ELR (cell line): ENCODE results near the gene MAMDC4.
A peak's percentile ranks its signal among the peaks of the same experiment; 100 is the strongest.
"Not testable (repeated sequence)": the region's sequence is repeated elsewhere in the genome, so short reads cannot be mapped to it uniquely, and the experiment has no call there.

Experiments used
- DNase-seq: peaks from one replicate; pipeline ENCODE4 v3.0.0-alpha.2; 2015; ENCODE audit warnings: low read depth

Gene MAMDC4

DNA sequence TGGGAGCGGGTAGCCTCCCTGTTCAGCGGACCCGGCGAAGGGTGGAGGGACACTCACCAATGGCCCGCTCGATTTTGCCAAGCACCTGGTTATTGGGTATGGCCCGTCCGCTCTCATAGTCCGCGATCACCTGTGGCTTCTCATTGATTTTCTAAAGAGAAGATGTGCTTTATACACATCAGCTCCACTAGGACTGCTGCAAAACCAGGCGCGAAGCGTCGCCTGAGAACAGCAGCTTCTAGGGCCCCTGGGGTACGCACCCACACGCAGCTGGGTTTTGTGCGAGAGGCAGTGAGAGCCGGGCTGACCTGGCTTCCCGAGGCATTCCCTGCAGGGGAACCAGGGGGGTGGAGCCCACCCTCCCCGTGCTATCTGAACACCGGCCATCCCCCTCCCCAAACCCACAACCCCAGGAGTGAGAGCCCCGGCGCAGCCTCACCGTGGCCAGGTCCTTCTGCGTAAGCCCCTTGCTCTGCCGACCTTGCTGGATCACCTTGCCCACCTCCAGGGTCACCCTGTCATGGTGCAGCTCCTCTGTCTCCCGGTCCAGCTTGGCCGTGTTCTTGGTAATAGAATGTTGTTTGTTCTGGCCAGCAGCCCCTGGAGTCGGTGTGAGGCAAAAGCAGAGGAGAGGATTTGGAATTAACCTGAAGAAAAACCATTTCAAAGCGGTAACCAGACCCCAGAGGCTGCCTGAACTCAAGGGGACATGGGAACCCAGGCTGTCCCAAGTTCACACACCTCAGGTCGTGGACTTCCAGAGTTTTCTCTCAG is 10.9 kb downstream of the MAMDC4 start:
- no peak for DNase-seq

DNA sequence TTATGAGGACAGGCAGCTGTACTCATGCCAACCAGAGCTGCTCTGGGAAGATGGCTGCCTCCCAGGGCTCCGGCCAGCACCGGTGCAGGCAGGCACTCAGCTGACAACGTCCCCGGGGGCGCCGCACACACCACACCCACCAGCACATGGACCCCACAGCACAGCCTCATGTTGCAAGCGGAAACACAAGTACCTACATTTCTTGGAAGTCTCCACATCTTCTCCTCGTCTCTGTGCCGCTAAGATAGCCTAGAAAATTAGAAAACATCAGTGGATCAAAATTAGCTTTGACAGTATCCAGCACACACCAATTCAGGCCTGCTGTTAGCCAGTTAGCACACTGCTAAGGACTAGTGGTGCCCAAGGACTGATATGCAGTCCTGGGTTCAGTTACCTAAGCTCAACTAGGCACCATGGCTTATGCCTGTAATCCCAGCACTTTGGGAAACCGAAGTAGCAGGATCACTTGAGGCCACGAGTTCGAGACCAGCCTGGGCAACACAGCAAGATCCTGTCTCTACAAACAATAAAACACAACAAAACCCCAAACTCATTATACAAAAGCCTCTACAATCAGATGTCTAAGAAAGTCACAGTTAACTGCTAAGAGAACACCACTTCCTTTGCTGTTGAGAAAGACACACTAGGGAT is 11.6 kb downstream of the MAMDC4 start:
- DNase-seq, result no peak

DNA sequence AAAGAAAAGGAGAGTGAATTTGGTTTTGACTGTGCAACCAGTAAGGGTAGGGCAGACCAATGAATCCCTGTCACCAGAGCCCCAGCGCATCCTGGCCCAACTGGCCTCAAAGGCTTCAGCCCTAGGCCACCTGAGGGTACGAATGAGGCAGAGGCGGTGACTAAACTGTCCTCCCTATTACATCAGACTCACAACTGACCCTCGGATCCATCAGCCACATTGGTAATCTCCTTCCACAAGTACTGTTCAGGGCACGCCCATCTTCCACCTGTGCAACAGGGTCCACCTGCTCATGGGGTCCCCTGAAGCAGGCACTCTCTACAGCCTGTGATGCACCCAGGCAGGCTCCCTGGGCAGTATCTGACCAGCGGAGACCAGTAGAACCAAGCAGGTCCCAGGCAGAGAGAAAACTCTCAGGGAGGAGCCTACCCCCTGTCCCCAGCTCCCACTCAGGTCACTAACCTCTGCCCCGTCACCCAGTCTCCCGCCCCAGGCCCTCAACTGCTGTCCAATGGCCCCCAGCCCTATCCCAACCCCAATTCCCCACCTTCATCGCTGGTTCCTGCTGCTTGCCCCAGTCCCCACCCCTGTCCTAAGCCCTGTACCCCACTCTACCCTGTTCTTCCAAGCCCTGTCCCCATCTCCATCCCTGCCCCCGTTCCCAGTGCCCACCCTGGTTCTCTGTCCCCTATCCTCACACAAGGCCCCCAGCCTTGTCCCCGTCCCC is 13.1 kb downstream of the MAMDC4 start:
- no peak for DNase-seq

DNA sequence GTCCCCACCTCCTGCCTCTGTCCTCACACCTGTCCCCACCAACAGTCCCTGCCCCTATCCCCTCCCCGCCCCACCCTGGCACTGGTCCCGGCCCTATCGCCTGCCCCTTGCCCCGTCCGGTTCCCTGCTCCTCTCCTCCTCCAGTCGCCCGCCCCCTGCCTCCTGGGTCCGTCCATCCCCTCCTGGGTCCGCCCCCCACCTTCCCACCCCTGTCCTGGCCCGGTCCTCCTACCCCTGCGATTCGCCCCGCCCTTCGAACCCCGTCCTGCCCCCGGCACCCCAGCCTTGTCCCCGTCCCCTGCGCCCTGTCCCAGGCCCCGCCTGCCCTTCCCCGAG is 13.6 kb downstream of the MAMDC4 start:
- no peak for DNase-seq

DNA sequence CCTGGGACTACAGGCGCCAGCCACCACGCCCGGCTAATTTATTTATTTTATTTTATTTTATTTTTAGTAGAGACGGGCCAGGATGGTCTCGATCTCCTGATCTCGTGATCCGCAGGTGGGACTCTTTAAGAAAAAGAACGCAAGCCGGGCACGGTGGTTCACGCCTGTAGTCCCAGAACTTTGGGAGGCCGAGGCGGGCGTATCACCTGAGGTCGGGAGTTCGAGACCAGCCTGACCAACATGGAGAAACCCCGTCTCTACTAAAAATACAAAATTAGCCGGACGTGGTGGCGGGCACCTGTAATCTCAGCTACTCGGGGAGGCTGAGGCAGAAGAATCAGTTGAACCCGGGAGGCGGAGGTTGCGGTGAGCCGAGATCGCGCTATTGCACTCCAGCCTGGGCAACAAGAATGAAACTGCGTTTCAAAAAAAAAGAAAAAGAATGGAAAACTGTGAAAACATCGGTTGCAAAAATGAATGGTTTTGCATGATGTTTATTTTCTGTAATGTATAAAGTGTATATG is 14.8 kb downstream of the MAMDC4 start:
- DNase-seq, result not testable (repeated sequence)

DNA sequence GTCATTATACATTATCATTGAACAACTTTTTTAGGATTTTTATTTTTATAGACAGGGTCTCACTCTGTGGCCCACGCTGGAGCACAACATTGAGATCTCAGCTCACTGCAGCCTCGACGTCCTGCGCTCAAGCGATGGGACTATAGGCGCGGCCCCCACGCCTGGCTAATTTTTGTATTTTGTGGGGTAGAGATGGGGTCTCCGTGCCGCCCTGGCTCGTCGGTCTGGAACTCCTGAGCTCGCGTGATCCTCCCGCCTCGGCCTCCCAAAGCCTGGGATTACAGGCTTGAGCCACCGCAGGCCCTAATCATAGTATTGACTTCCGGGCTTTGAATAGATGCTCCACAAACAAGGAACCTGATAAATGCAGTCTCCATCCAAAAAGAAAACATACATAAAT is 15.3 kb downstream of the MAMDC4 start:
- DNase-seq, result no peak

DNA sequence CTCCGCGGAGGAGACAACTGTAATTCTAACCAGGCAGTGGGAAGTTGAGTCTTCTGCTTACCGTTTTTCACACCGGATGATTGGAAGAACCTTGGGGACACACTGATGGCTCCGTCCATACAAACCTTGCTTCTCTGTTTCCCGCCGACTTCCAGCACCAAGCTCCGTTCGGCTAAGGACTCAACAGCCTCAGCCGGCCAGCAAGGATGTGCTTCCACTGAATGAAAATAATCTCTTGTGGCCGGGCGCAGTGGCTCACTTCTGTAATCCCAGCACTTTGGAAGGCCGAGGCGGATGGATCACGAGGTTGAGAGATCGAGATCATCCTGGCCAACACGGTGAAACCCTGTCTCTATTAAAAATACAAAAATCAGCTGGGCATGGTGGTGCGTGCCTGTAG is 15.8 kb downstream of the MAMDC4 start:
- DNase-seq, result no peak

DNA sequence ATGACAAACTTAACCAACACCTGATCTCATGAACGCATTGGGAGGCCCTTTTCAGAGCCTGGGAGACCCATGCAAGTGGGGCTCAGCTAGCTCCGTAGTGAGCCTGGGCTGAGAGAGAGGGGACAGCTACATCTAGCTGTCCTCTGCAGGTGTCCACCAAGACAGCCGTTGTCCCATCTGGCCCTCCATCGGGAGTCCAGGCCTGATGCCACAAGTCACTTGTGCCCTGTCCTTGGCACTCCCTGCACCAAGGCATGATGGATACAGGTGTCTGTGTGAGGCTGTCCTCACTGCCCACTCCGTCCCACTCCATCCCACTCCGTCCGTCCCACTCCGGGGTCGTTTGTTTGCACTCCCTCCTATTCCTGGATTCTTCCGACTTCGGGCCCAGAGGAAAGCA is 16.5 kb downstream of the MAMDC4 start:
- no peak for DNase-seq

DNA sequence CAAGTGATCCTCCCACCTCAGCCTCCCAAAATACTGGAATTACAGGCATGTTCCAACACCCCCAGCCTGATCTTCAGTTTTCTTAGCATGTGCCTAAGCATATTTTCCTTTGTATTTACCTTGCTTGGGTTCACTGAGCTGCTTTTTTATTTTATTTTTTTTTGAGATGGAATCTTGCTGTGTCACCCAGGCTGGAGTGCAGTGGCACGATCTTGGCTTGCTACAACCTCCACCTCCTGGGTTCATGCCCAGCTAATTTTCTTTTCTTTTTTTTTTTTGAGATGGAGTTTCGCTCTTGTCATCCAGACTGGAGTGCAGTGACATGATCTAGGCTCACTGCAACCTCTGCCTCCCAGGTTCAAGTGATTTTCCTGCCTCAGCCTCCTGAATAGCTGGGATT is 17.5 kb downstream of the MAMDC4 start:
- not testable (repeated sequence) for DNase-seq

DNA sequence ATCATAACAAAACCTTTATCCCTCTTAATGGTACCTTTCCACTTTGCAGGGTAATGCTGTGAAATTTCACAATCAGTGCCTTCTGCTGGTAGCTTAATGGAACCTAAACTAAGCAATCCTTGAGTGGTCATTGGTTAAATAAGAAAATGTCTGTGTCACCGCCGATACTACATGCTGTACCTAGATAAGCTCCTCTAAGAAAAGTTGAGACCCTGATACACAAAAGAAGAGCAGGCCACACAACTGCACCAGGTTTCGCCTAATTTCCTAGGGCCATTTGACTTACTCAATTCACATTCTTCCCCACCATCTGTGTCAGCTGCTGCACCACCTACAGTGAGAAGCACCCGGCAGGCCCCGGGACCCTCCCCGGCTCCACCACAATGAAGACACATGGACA is 23.0 kb downstream of the MAMDC4 start:
- DNase-seq, result no peak

DNA sequence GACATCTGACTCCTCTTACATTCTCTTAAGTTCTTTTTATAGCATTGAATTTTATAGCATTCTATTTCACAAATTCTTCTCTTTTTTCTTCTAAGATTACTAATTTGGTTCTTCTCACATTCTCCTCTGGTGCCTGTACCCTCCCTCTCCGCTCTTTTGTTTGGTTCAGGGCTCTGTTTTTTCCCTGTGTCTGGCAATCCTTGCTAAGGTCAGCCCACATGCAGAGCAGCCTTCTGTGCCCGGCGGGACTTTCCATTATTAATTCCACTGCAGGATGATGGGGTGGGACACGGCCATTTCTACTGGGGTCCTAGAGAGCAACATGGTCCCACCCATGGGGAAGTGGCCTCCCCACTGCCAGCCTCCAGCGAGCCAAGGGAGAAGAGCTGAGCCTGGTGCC is 24.3 kb downstream of the MAMDC4 start:
- no peak for DNase-seq

DNA sequence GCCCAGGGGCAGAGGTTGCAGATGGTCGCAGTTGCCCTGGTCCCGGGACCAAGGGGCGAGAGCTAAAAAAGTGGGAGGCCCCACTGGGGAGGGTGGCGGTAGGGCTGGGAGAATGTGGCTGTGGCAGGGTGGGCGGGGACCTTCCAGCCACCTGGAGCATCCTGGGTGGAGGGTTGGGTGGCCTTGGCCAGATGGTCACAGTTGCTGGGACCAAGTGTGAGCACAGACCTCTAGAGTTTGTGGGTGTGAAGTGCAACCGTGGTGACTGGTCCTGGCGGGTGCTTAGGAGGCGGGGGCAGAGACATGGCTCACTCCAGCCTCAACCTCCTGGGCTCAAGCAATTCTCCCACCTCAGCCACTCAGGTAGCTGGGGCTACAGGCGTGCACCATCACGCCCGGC is 28.5 kb downstream of the MAMDC4 start:
- no peak for DNase-seq

DNA sequence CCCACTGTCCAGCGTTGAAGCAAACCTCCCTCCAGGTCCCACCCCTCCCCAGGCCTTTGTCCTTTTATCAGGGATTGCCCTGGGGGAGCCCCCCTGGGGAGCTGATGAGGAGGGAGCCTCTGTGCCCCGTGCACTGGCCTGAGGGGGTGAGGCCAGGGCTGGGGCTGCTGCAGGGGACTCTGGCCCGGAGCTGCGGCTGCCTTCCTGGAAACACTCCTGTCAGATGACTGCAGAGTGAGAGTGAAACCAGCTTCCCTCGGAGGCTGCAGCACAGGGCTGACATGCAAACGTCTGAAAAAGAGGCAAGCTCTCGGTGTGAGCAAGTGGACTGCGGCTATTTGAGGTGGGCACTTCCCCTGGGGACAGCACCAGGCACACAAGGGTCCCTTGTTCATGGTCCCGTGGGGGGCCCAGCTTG is 29.6 kb downstream of the MAMDC4 start:
- DNase-seq, result no peak

DNA sequence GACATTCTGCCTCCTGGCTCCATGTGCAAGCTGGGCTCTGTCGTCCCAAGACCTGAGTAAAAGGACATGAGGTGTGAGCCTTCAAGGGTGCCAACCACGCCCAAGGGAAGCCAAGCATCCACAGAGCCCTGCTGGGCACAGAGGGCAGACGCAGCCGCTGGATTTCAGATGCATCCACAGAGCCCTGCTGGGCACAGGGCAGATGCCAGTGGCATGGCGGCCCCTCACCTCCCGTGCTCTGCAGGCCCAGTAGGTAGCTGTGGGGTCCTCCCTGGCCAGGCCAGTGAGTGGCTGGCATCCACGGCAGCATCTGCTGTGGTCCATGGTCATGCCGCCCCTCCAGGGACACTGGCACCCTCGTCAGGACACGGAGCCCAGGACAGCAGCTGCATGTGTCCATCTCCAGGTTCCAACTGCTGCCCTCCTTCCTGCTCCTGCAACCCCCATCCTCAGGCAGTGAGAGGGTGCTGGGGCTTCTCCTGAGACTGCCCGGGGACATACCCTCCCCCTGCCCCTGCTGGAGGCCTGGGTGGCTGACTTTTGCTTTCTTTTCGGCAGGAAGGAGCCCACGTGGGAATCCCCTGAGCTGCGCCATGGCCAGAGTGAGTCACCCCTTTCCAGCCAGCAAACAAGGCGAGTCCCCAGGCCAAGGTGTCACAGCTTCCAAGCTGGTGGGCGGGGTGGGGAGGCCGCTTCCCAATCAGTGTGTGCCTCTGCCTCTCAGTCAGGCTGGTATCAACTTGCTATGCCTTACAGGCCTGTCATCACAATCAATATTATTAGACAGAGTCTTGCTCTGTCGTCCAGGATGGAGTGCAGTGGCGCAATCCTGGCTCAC is 30.2 kb downstream of the MAMDC4 start:
- peak; percentile 91 for DNase-seq

DNA sequence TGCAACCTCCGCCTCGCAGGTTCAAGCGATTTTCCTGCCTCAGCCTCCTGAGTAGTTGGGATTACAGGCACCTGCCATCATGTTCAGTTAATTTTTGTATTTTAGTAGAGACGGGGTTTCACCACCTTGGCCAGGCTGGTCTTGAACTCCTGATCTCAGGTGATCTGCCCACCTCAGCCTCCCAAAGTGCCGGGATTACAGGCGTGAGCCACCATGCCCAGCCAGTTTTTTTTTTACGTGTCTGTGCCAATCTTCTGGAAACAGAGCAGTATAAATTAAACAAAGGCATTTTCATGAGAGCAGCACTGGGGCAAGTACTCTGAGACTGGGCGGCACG is 30.8 kb downstream of the MAMDC4 start:
- DNase-seq, result not testable (repeated sequence)

DNA sequence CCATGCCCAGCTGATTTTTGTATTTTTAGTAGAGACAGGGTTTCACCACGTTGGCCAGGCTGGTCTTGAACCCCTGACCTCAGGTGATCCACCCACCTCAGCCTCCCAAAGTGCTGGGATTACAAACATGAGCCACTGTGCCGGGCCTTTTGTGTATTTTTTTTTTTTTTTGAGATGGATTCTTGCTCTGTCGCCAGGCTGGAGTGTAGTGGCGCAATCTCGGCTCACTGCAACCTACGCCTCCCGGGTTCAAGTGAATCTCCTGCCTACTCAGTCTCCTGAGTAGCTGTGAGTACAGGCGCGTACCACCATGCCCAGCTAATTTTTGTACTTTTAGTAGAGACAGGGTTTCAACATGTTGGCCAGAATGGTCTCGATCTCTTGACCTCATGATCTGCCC is 31.5 kb downstream of the MAMDC4 start:
- DNase-seq, result not testable (repeated sequence)

DNA sequence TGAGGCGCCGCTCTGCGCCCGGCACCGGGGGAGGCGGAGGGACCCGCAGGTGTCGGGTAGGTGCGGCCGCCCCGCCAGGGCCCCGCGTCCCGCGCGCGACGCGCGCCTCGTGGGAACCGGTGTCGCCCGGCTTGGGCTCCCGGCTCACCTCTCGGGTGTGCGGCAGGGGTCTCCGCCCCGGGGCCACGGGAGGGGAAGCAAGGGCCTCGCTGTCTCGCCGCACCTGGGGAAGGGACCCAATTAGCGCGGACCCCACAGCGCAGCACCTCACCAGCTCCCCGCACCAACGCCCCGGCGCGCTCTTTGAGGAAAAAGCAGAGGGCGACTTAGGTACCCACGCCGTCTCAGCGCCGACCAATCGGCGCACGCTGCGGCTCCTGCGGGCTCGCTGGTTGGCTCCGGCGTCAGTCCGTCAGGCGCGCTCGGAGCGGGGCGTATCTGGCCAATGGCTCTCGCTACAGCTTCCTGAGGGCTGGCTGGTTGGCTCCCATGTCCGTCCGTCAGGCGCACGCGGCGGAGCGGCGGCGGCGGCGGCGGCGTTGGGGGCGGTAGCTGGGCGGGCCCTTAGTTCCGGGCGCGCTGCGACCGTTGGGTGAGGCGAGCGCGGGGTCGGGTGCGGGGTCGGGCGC is 33.9 kb downstream of the MAMDC4 start, which contains the start of gene TRAF2:
Gene TRAF2 (plus strand): TSS at position 567 of the 629 bp plus-strand sequence. CDS start 12,225 bp downstream, outside the sequence.
- DNase-seq, result peak; percentile 99

DNA sequence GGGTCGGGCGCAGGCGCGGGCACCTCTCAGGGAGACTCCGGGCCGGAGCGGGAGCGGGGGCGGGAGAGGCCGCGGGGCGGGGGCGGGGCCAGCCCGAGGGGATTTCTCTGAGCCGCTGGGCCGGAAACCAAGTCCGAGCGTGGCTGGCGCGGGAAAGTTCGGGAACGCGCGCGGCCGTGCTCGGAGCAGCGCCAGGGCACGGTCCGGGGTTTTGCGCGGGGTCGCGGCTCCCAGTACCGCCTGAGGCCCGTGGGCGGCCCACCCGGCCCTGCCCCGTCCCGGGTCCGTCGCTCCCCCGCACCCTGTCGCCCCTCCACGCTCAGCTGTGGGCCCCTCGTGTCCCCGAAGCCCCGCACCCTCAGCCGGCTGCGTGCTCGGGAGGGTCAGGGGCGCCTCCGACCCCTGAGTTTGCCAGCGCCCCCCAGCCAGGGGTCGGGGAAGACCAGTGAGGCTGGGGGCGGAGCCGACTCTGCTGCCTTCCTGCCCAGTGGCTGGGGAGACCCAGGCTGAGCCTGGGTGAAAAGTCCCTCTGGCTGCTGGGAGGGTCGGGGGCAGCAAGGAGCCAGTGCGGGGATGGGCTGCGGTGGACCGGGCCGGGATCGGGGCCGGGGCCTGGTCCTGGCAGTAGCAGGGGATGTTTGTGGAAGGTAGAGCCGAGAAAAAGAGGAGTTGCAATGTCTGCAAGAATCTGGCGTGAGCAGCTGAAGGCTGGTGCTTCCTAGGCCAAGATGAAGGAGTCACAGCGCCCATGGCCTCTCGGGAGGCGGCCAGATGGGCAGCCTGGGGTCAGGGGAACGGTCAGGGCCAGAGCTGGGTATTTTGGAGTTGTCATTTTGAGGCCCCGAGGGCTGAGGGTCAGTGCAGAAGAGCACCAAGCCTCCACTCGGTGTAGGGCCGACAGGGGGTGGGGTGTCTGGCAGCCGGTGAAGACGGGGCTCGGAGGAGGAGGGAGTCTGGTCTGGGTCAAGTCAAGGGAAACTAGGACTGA is 34.8 kb downstream of the MAMDC4 start:
- peak; percentile 46 for DNase-seq

DNA sequence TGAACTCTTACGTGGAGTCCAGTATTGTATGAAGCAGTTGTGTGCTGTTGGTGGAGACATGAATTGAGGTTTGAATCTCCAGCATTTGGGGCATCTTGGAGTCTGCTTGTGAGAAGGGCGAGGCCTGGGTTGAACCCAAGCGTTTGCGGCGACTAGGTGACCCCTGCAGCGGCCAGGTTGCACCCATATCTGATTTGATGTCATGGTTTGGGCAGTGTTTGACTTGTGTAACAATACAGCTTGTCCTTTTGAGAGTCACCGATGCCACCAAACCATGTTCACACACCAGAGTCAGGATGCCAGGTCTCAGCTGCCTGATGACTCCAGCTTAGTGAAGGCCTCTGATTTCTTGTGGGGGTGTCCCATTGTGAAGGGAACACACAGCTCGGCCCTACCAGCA is 36.3 kb downstream of the MAMDC4 start:
- DNase-seq, result no peak

DNA sequence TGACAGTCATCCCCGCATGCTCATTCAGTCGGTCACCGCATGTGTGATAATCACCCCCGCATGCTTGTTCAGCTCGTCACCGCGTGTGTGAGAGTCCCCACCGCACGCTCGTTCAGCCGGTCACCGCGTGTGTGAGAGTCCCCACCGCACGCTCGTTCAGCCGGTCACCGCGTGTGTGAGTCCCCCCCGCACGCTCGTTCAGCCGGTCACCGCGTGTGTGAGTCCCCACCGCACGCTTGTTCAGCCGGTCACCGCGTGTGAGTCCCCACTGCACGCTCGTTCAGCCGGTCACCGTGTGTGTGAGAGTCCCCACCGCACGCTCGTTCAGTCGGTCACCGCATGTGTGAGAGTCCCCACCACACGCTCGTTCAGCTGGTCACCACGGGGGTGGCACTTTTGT is 37.7 kb downstream of the MAMDC4 start:
- DNase-seq, result no peak
